ENCODE measurements around the gene HIGD1A. TPM values are rescaled to one million over a fixed set of nuclear protein-coding genes. Genes with fewer than 3 reads are reported as not detected.

The HIGD1A gene
- polyA plus RNA-seq, 1 donor from 2014 or later = 350 TPM

GRCh38 chr3:42746455-42747450 is 57.5 kb downstream of the HIGD1A start (continued):
- TF ChIP-seq REST (IDR thresholded peaks at IDR 0.05; ENCODE audit: borderline replicate concordance) = no peak

- H3K9ac ChIP-seq (ENCODE audit: low read length) = no peak overlapping the region
- H2AFZ ChIP-seq (ENCODE audit: low read depth, low read length) = no peak overlapping the region
- H3F3A ChIP-seq (ENCODE audit: insufficient read depth, low read length, poor library complexity, severe bottlenecking) = no peaks in the 10 kb centered on the region
- TF ChIP-seq REST (IDR thresholded peaks at IDR 0.05; ENCODE audit: borderline replicate concordance) (no peak), EZH2 (IDR thresholded peaks at IDR 0.05; ENCODE audit: borderline replicate concordance, insufficient read depth, low read length, poor library complexity, severe bottlenecking) (no peak), POLR2AphosphoS5 (IDR thresholded peaks at IDR 0.05) (no peak), CTCF (IDR thresholded peaks at IDR 0.05; ENCODE audit: poor library complexity, severe bottlenecking) (no peak), EP300 (conservative IDR thresholded peaks at IDR 0.05; ENCODE audit: poor library complexity, severe bottlenecking) (no peak), RAD21 (conservative IDR thresholded peaks at IDR 0.05) (no peak), SMC3 (conservative IDR thresholded peaks at IDR 0.05; ENCODE audit: poor library complexity) (no peak), MXI1 (conservative IDR thresholded peaks at IDR 0.05; ENCODE audit: poor library complexity, severe bottlenecking) (no peak), TAF1 (IDR thresholded peaks at IDR 0.05; ENCODE audit: low read depth) (no peak)
- no peak overlapping the region for H3K27ac ChIP-seq (ENCODE audit: low read length)
- no peaks in the 10 kb centered on the region for H4K20me1 ChIP-seq (ENCODE audit: insufficient read depth)
- no peak overlapping the region for H3K4me2 ChIP-seq (ENCODE audit: low read length)
- no peaks in the 10 kb centered on the region for H3K27me3 ChIP-seq (ENCODE audit: insufficient read depth, low read depth, low read length)
- no peaks in the 10 kb centered on the region for H3K36me3 ChIP-seq (ENCODE audit: insufficient read depth, low read length)
- H3K79me2 ChIP-seq (replicated peaks; ENCODE audit: insufficient read depth, low read length) = no peaks in the 10 kb centered on the region
- H3K9me2 ChIP-seq (ENCODE audit: insufficient read depth, low read length) = no peaks in the 10 kb centered on the region
- H3K9me3 ChIP-seq (ENCODE audit: low read length) = no peaks in the 10 kb centered on the region
- H3K4me3 ChIP-seq (ENCODE audit: low read length) = no peak overlapping the region
Measured at GRCh38 chr3:42745776-42746454, 58.4 kb downstream of the HIGD1A start.

All from neural cell (in vitro differentiated cells).